ENCODE measurements around the gene RUSC1. TPM values are rescaled to one million over a fixed set of nuclear protein-coding genes. Genes with fewer than 3 reads are reported as not detected.

The RUSC1 gene
- total RNA-seq, 2 experiments from 2014 or later: 10.7 to 11.8 TPM

- Histone ChIP-seq H3K27me3 (ENCODE audit: control insufficient read depth in 1 of 2, insufficient read depth in 2 of 2, low read length in 2 of 2) (no peaks in the 10 kb centered on the region), H3K36me3 (ENCODE audit: insufficient read depth, low read length) (no peaks in the 10 kb centered on the region), H3K4me1 (ENCODE audit: insufficient read depth, low read length) (peaks cover 18% of the 10 kb centered on the region), H3K27ac (ENCODE audit: low read depth in 1 of 2, low read length in 2 of 2) (no peak overlapping the region), H3K9me3 (ENCODE audit: control insufficient read depth in 1 of 2, insufficient read depth in 1 of 2, low read length in 2 of 2) (no peaks in the 10 kb centered on the region), H3K4me3 (ENCODE audit: low read length) (no peak overlapping the region)
- intact Hi-C loops (cut with DNase I, micrococcal nuclease): no loop called here
- ATAC-seq (ENCODE audit: poor library complexity) (no peak), DNase-seq (no peak)
- ChIA-PET POLR2A (no interaction called here), CTCF (no interaction called here)
- TF ChIP-seq CTCF (IDR thresholded peaks at IDR 0.05): no peak
- H3K9me3 Mint-ChIP-seq: no peaks in the 10 kb centered on the region
- H3K27me3 Mint-ChIP-seq: no peaks in the 10 kb centered on the region
- peaks cover 13% of the 10 kb centered on the region for H3K36me3 Mint-ChIP-seq (ENCODE audit: low read depth)
- no peak overlapping the region for H3K4me3 Mint-ChIP-seq
- peaks cover 14% of the 10 kb centered on the region for H3K4me1 Mint-ChIP-seq (ENCODE audit: low read depth)
- no peak overlapping the region for H3K27ac Mint-ChIP-seq
These were observed 16.1 kb upstream of the RUSC1 start for GRCh38 chr1:155304558-155305063.

DNA sequence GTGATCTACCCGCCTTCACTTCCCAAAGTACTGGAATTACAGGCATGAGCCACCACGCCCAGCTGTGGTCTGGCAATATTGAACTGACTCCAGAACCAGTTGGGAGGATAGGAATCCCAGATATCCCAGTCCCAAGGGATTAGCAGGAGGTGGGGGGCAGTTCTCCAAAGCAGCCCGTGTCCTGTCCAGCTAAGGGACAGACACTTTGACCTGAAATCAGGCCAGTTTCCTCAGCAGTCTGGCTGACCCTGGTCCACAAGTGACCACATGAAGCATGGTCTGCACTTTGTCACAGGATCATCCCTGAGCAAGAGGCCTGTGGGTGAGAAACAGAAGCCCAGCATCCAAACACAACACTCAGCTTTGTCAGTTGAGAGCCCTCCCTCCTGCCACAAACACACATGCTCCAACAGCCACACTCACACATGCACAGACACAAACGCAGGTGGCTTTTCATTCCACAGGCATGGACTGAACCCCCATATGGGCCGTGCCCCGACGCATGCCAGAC is 14.8 kb upstream of the RUSC1 start:
- Mint-ChIP-seq H3K9me3 (no peaks in the 10 kb centered on the region), H3K4me3 (no peak overlapping the region), H3K36me3 (ENCODE audit: low read depth) (peaks cover 13% of the 10 kb centered on the region), H3K27ac (peak overlapping the region; percentile 96), H3K27me3 (no peaks in the 10 kb centered on the region), H3K4me1 (ENCODE audit: low read depth) (peaks cover 24% of the 10 kb centered on the region)
- no peak overlapping the region for H3K4me3 ChIP-seq (ENCODE audit: low read length)
- H3K4me1 ChIP-seq (ENCODE audit: insufficient read depth, low read length): peaks cover 29% of the 10 kb centered on the region
- H3K9me3 ChIP-seq (ENCODE audit: control insufficient read depth in 1 of 2, insufficient read depth in 1 of 2, low read length in 2 of 2): no peaks in the 10 kb centered on the region
- H3K27ac ChIP-seq (ENCODE audit: low read depth in 1 of 2, low read length in 2 of 2): no peak overlapping the region
- intact Hi-C loops (cut with DNase I, micrococcal nuclease): loop anchor here in 1 of 2 experiments (2.0 kb wide), 1 partner anchor 27 kb away; no protein-coding TSS in a partner anchor
- ATAC-seq (ENCODE audit: poor library complexity): no peak
- no peak for TF ChIP-seq CTCF (IDR thresholded peaks at IDR 0.05)
- ChIA-PET CTCF (interaction anchor here (1.5 kb wide), 1 partner anchor 55 kb away, joined by 4 read pairs; no protein-coding TSS in a partner anchor), POLR2A (no interaction called here)
- H3K27me3 ChIP-seq (ENCODE audit: control insufficient read depth in 1 of 2, insufficient read depth in 2 of 2, low read length in 2 of 2): no peaks in the 10 kb centered on the region
- DNase-seq: no peak
- H3K36me3 ChIP-seq (ENCODE audit: insufficient read depth, low read length): peaks cover 4% of the 10 kb centered on the region

- Mint-ChIP-seq H3K27me3 (no peaks in the 10 kb centered on the region), H3K27ac (peak overlapping the region; percentile 96), H3K4me3 (peak overlapping the region; percentile 40), H3K36me3 (ENCODE audit: low read depth) (peaks cover 22% of the 10 kb centered on the region), H3K9me3 (no peaks in the 10 kb centered on the region), H3K4me1 (ENCODE audit: low read depth) (peaks cover 28% of the 10 kb centered on the region)
- H3K27ac ChIP-seq (ENCODE audit: low read depth in 1 of 2, low read length in 2 of 2): no peak overlapping the region
- H3K9me3 ChIP-seq (ENCODE audit: control insufficient read depth in 1 of 2, insufficient read depth in 1 of 2, low read length in 2 of 2): no peaks in the 10 kb centered on the region
- no peak overlapping the region for H3K4me3 ChIP-seq (ENCODE audit: low read length)
- POLR2A ChIA-PET: interaction anchor here (1.5 to 1.8 kb wide), 4 partner anchors 15 to 56 kb away, joined by 5 to 9 read pairs (median 8); partner anchors contain the start of gene SCAMP3
- CTCF ChIA-PET: interaction anchor here (1.2 to 1.6 kb wide), 6 partner anchors 9 to 58 kb away, joined by 3 to 15 read pairs (median 4); no protein-coding TSS in a partner anchor
- DNase-seq: peak in 2 of 14 experiments; percentile 39 to 48
- intact Hi-C loops (cut with DNase I, micrococcal nuclease): loop anchor here in 1 of 2 experiments (2.0 kb wide), 1 partner anchor 28 kb away; no protein-coding TSS in a partner anchor
- no peaks in the 10 kb centered on the region for H3K27me3 ChIP-seq (ENCODE audit: control insufficient read depth in 1 of 2, insufficient read depth in 2 of 2, low read length in 2 of 2)
- H3K4me1 ChIP-seq (ENCODE audit: insufficient read depth, low read length): peaks cover 29% of the 10 kb centered on the region
- no peak for ATAC-seq (ENCODE audit: poor library complexity)
- no peak for TF ChIP-seq CTCF (IDR thresholded peaks at IDR 0.05)
- H3K36me3 ChIP-seq (ENCODE audit: insufficient read depth, low read length): peaks cover 11% of the 10 kb centered on the region
These were observed 13.4 kb upstream of the RUSC1 start for GRCh38 chr1:155307247-155307740.
